GM19351 (cell line): ENCODE measurements around the gene COL2A1.
A peak's percentile ranks its signal among the peaks of the same experiment; 100 is the strongest.

Experiments
- ATAC-seq: cut with Tn5 transposase; IDR thresholded peaks from one replicate; pipeline ENCODE4 v1.9.1; 2021; ENCODE audit warnings: mild to moderate bottlenecking, moderate library complexity; ENCODE audit not compliant: unreplicated experiment

The COL2A1 gene

GRCh38 chr12:47991106-47992061 lies 12.9 kb downstream of the COL2A1 start:
- ATAC-seq: no peak

- ATAC-seq: peak; percentile 97
These were observed 13.7 kb downstream of the COL2A1 start for GRCh38 chr12:47990351-47991105.

- ATAC-seq: no peak
These were observed 14.6 kb downstream of the COL2A1 start for GRCh38 chr12:47989666-47990065.

DNA sequence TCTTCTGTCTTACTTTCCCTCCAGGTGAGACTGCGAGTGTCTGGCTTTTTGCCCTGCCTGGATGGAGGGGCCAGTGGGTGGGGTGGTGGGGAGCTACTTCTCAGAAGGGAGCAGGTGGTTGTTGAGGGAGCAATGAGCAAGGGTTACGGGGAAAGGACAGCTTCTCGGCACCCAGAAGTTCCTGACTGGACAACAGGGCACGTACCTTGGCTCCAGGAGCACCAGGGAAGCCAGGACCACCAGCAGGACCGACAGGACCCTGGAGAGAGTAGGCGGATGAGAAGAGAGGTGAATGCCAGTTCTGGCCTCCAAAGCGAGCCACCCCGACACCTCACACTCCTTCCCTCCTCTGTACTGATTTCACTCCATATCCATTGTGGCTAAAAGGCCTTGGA lies 15.3 kb downstream of the COL2A1 start:
- no peak for ATAC-seq

- ATAC-seq: no peak
These were observed 15.9 kb downstream of the COL2A1 start for GRCh38 chr12:47988073-47989022.

DNA sequence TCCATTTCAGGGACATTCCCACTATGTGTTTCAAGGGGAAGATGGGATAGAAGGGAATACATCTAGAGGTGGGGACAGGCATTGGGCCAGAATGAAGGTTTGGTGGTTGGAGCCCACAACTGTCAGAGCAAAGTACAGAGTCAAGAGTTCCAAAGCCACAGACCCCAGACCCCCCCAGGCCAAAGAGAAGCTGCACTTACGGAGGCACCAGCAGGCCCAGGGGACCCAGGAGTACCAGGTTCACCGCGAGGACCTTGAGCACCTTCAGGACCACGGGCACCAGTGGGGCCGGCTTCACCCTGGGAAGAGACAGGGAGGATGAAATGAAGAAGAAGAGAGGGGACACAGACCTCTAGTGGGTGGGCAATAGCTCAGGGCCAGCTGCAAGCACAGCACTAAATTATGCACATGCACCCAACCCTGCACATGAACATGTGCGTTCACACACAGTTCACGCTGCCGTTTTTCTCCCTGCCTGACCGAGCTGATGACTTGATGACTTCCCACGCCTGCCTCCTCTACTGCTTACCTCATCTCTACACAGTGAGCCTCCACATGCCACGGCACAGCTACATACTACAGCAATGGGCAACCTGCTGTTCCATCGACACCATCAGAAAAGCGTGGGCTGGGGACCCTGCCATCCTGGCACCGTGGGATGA lies 16.7 kb downstream of the COL2A1 start:
- no peak for ATAC-seq

DNA sequence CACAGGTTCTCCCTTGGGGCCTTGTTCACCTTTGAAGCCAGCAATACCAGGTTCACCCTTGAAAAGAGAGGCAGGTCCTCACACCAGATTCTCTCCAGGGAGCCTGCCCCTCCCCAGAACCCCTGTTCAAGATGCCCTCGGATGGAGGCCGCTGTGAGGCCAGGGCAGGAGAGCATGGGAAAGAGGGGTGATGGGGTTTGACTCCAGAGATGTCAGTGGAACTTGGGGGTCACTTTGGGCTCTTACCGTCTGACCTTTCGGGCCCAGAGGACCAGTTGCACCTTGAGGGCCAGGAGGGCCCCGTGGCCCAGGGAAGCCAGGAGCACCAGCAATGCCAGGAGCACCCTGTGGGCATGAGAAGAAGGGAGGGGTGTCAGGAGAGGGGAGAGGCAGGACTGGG lies 17.4 kb downstream of the COL2A1 start:
- ATAC-seq: no peak

DNA sequence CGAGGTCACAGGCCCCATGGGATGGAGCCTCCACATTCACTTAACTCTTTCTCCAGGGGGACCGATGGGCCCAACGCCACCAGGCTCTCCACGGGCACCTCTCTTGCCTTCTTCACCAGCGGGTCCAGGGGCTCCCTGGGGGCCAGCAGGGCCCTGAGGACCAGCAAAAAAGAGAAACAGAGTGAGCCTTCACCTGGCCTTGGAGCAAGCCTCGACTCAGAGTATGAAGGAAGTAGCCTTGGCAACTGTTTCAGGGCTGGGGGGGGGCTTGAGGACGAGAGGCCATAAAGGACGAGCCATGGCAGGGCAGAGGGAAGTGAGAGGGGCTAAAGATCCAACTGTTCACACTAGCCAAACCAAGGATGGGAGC lies 18.0 kb downstream of the COL2A1 start:
- no peak for ATAC-seq

GRCh38 chr12:47985596-47986290 lies 18.5 kb downstream of the COL2A1 start:
- no peak for ATAC-seq

- no peak for ATAC-seq
These were observed 19.9 kb downstream of the COL2A1 start for GRCh38 chr12:47984331-47984801.

DNA sequence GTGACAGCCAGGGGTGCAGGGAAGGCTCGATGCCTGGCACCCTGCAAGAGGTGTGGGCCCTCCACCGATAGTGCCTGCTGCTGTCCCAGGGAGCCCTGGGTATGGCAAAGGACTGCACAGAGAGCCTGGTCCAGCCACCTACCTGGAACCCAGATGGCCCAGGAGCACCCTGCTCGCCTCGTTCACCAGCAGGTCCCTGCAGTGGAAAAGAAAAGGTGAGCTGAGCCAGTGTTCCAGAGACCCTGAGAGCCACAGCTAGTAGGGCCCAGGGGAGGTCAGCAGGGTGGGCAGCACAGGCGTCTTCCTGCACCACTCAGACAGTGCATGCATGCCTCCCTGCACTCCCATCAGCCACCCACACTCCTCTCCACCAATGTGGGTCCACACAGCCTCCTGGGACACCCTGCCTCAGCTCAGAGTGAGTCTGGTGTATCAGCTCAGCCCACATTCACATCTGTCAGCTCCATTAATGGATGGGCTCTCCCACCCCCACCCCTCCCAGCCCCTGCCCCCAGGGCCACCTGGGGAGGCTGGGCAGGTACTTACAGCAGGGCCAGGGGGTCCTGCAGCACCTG lies 20.6 kb downstream of the COL2A1 start:
- no peak for ATAC-seq

DNA sequence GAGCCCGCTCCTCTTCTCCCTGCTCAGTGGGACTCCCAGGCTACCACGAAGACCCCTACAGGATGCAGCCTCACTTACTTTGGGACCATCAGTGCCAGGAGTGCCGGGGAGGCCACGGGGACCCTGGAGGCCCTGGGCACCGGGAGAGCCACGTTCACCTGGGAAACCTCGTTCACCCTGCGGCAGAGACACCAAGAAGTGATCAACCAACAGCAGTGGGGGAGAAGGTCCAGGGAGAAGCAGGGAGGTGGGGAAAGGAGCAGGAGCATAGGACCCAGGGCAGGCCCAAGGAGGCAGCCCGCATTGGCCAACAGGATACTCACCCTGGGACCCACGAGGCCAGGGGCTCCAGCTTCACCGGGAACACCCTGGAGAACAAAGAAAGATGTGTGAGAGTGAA lies 21.5 kb downstream of the COL2A1 start:
- ATAC-seq: no peak

DNA sequence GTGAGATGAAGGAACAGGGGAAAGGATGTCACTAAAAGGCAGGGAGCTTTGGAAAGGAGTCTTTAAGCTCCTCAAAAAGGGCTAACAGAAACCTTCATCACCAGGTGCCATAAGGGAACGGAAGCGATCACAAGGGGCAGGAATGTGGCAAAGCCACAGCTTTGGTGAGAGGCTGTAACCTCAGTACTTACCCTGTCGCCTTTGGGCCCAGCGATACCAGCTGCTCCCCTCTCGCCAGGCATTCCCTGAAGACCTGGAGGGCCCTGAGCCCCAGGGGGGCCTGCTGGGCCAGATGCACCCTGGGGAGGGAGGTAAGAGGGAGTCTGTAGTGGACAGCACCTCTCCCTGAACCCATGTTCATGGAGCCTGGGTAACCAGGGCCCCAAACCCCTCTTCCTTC lies 22.0 kb downstream of the COL2A1 start:
- ATAC-seq: no peak

- no peak for ATAC-seq
These were observed 22.6 kb downstream of the COL2A1 start for GRCh38 chr12:47981496-47982260.

DNA sequence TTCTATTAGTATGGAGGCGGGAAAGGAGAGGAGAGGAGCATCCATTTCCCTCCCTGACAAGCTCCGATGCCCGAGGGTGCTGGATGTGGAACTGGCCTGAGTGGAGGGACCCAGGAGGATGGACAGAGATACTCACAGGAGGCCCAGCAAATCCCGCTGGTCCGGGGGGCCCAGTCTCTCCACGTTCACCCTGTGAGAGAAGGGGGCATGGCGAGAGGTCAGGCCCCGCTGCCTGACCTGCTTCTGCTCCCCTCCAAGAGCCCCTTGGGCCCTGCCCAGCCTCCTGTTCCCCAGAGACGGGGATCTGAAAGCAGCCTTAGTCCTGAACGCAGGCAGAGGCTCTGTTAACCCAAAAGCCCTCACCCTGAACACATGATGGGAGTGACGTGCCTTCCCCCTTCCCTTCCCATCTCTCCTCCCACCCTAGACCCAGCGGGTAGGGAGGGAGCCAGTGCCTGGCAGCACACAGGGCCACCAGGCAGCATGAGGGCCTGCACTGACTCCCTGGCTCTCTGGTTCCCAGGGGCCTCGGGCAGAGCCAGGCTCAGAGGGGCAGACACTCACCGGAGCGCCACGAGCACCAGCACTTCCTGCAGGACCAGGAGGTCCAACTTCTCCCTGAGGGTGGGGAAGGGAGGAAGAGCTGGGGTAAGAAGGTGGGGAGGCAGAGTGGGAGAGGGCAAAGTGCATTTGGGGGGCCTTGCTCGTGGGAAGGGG lies 23.3 kb downstream of the COL2A1 start:
- no peak for ATAC-seq

GRCh38 chr12:47980197-47980596 lies 24.1 kb downstream of the COL2A1 start:
- ATAC-seq: no peak

DNA sequence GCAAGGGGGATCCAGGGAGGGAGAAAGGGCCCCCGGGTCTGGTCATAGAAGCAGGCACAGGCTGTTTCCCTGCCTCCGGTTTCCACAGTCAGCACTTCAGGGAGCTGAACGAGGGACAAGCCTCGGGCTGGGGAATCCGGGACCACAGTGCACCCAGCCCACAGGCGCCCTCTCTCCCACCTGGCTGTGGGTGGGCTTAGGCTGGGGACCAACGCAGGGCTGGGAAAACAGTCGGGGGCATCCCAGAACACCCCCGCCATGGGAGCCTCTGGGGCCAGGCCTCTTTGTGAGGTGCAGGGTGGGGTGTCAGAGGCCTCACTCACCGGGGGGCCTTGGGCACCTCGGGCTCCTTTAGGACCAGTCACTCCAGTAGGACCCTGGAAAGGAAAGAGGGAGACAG lies 24.6 kb downstream of the COL2A1 start:
- no peak for ATAC-seq

DNA sequence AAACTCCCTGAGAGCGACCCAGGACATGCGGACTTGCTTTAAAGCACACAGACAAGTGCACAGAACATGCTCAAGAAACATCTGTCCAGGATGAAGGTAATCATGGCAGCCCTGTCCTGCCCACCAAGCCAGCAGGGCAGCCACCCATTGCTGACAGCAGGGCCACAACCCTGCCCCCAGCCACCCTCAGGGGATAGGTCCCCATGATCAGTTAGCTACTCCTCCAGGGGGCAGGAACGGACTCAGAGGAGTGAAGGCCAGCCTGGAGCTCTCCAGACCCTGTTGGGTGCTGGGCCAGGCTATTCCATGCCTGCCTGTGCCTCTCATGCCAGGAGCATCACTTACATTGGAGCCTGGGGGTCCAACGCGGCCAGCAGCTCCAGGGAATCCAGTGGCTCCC lies 25.1 kb downstream of the COL2A1 start:
- ATAC-seq: no peak
